WTC11 (cell line): ENCODE data around the gene TMEM63C. TPM values are rescaled to one million over a fixed set of nuclear protein-coding genes. Genes with fewer than 3 reads are reported as not detected.
A peak's percentile ranks its signal among the peaks of the same experiment; 100 is the strongest.

Experiments
- ATAC-seq: fragments of 200-7000 bp; cut with Tn5 transposase; 2 replicates; pipeline ENCODE4 v1.10.0; 2021; ENCODE audit warnings: mild to moderate bottlenecking, moderate library complexity
- CTCF ChIA-PET: fragments of 300-600 bp; sonication (Branson Sonifier 250); formaldehyde crosslinking; loops from one replicate; lab custom pipeline; 2021; ENCODE audit warnings: antibody characterized with exemption; lab: Charles Lee
- POLR2A ChIA-PET: fragments of 350-600 bp; sonication (Branson Sonifier 250); formaldehyde crosslinking; loops from one replicate; lab custom pipeline; 2021; ENCODE audit warnings: antibody characterized with exemption; lab: Charles Lee
- DNase-seq: peaks from one replicate; pipeline ENCODE4 v3.0.0; 2021; ENCODE audit warnings: low spot score
- H3K27ac Mint-ChIP-seq: 2 replicates; pipeline ENCODE4 v1.8.0; 2021; ENCODE audit warnings: mixed read lengths
- H3K27me3 Mint-ChIP-seq: 2 replicates; pipeline ENCODE4 v1.8.0; 2021; ENCODE audit warnings: low read depth, mild to moderate bottlenecking, moderate library complexity, mixed read lengths
- H3K36me3 Mint-ChIP-seq: 2 replicates; pipeline ENCODE4 v1.8.0; 2021; ENCODE audit warnings: mixed read lengths
- H3K4me1 Mint-ChIP-seq: 2 replicates; pipeline ENCODE4 v1.8.0; 2022; ENCODE audit warnings: mixed read lengths
- H3K4me3 Mint-ChIP-seq: 2 replicates; pipeline ENCODE4 v1.8.0; 2021; ENCODE audit warnings: mild to moderate bottlenecking, moderate library complexity, mixed read lengths
- H3K9me3 Mint-ChIP-seq: 2 replicates; pipeline ENCODE4 v1.8.0; 2021; ENCODE audit warnings: mixed read lengths
- ATF2 ChIP-seq: sonication (generic); formaldehyde crosslinking; IDR thresholded peaks from 2 replicates; pipeline ENCODE4 v1.8.1; 2022; ENCODE audit warnings: low read depth, missing genetic modification reagents, borderline replicate concordance
- CREM ChIP-seq: sonication (generic); formaldehyde crosslinking; IDR thresholded peaks from 2 replicates; pipeline ENCODE4 v1.8.1; 2022; ENCODE audit warnings: mild to moderate bottlenecking, missing genetic modification reagents, moderate library complexity
- ETV6 ChIP-seq: sonication (generic); formaldehyde crosslinking; IDR thresholded peaks from 2 replicates; pipeline ENCODE4 v1.8.1; 2022; ENCODE audit warnings: mild to moderate bottlenecking, missing genetic modification reagents
- GABPB1 ChIP-seq: sonication (generic); formaldehyde crosslinking; IDR thresholded peaks from 2 replicates; pipeline ENCODE4 v1.8.1; 2023; ENCODE audit warnings: mild to moderate bottlenecking, missing genetic modification reagents
- GTF2I ChIP-seq: fragments of 250-450 bp; sonication (Bioruptor Pico); conservative IDR thresholded peaks from 2 replicates; pipeline ENCODE4 v1.4.0; 2021; ENCODE audit warnings: mild to moderate bottlenecking
- HMGXB4 ChIP-seq: sonication (generic); formaldehyde crosslinking; IDR thresholded peaks from 2 replicates; pipeline ENCODE4 v1.8.1; 2023; ENCODE audit warnings: mild to moderate bottlenecking, moderate library complexity, missing genetic modification reagents
- KAT7 ChIP-seq: sonication (generic); formaldehyde crosslinking; IDR thresholded peaks from 2 replicates; pipeline ENCODE4 v1.8.1; 2023; ENCODE audit warnings: missing genetic modification reagents, mild to moderate bottlenecking, borderline replicate concordance
- RORB ChIP-seq: fragments of 250-450 bp; sonication (Bioruptor Pico); IDR thresholded peaks from 2 replicates; pipeline ENCODE4 v1.9.0; 2021; ENCODE audit warnings: mild to moderate bottlenecking
- SOX15 ChIP-seq: fragments of 250-450 bp; sonication (Bioruptor Pico); IDR thresholded peaks from 2 replicates; pipeline ENCODE4 v1.9.0; 2021; ENCODE audit warnings: mild to moderate bottlenecking
- TEAD1 ChIP-seq: sonication (generic); formaldehyde crosslinking; IDR thresholded peaks from 2 replicates; pipeline ENCODE4 v1.8.0; 2022; ENCODE audit warnings: mild to moderate bottlenecking, missing genetic modification reagents
- USF1 ChIP-seq: sonication (generic); formaldehyde crosslinking; IDR thresholded peaks from 2 replicates; pipeline ENCODE4 v1.8.0; 2022; ENCODE audit warnings: mild to moderate bottlenecking, missing genetic modification reagents
- USF2 ChIP-seq: sonication (generic); formaldehyde crosslinking; IDR thresholded peaks from 2 replicates; pipeline ENCODE4 v1.8.1; 2023; ENCODE audit warnings: mild to moderate bottlenecking, missing genetic modification reagents, moderate library complexity
- ZBTB21 ChIP-seq: sonication (generic); formaldehyde crosslinking; IDR thresholded peaks from 2 replicates; pipeline ENCODE4 v1.8.1; 2023; ENCODE audit warnings: mild to moderate bottlenecking, missing genetic modification reagents, borderline replicate concordance
- ZNF121 ChIP-seq: sonication (generic); formaldehyde crosslinking; IDR thresholded peaks from 2 replicates; pipeline ENCODE4 v1.8.0; 2023; ENCODE audit warnings: missing genetic modification reagents
- ZNF219 ChIP-seq: sonication (generic); formaldehyde crosslinking; IDR thresholded peaks from 2 replicates; pipeline ENCODE4 v1.8.0; 2023; ENCODE audit warnings: missing genetic modification reagents, mild to moderate bottlenecking, borderline replicate concordance
- ZNF396 ChIP-seq: fragments of 250-450 bp; sonication (Bioruptor Pico); IDR thresholded peaks from 2 replicates; pipeline ENCODE4 v1.8.0; 2021; ENCODE audit warnings: mild to moderate bottlenecking, moderate library complexity, borderline replicate concordance
- ZNF532 ChIP-seq: fragments of 250-450 bp; sonication (Bioruptor Pico); IDR thresholded peaks from 2 replicates; pipeline ENCODE4 v1.9.0; 2021; ENCODE audit warnings: mild to moderate bottlenecking, borderline replicate concordance
- total RNA-seq: library from RNA; stranded (reverse); gene quantifications from 3 replicates; pipeline ENCODE4 v1.2.3, GENCODE V29; 2021

Gene TMEM63C
- total RNA-seq, 1 experiment from 2014 or later, result 8.8 TPM

DNA sequence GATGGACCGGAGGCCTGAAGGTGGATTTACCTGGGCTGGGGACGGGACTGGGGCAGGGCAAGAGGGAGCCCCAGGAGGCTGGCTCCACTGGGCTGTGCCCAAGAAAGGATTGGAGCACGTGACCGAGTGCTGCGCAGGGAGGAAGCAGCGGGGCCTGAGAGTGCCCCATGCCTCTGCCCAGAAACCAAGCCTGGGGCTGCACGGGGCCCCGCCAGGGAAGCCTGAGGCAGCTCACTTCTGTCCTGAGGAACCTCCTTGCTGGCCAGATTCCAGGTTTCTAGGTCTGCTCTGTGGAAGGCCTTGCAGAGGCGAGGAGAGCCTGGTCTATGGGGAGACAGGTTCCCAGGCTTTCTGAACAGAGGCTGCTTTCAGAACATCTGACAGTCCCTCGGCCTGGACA, 79.0 kb downstream of the TMEM63C start:
- Mint-ChIP-seq H3K27me3 (no peaks in the 10 kb centered on the region; the same call in 1 of the 2 replicates), H3K9me3 (no peaks in the 10 kb centered on the region), H3K4me3 (no peak overlapping the region), H3K36me3 (no peaks in the 10 kb centered on the region), H3K27ac (no peak overlapping the region), H3K4me1 (0 out of 2 replicates have a peak, but pooled peaks cover 2% of the 10 kb centered on the region)
- ATAC-seq (peak; percentile 65), DNase-seq (no peak)
- TF ChIP-seq ZNF121 (CRISPR knock-in tag), result no peak
- no peak for TF ChIP-seq RORB (CRISPR knock-in tag)
- no peak for TF ChIP-seq GTF2I (CRISPR knock-in tag)
- peak; percentile 60 for TF ChIP-seq USF2 (CRISPR knock-in tag)
- TF ChIP-seq USF1 (CRISPR knock-in tag), result no peak
- ChIA-PET POLR2A (no interaction called here), CTCF (no interaction called here)

GRCh38 chr14:77264466-77265186, 83.0 kb downstream of the TMEM63C start:
- H3K27me3 Mint-ChIP-seq, result peaks cover 20% of the 10 kb centered on the region
- TF ChIP-seq CREM (no peak), USF2 (CRISPR knock-in tag) (no peak), SOX15 (CRISPR knock-in tag) (no peak), ZBTB21 (no peak), HMGXB4 (no peak), TEAD1 (no peak), ATF2 (no peak), ZNF396 (CRISPR knock-in tag) (no peak), ZNF219 (CRISPR knock-in tag) (no peak), GABPB1 (CRISPR knock-in tag) (no peak), ETV6 (no peak), KAT7 (CRISPR knock-in tag) (no peak), ZNF532 (no peak)
- CTCF ChIA-PET, result interaction anchor here (0.6 to 1.8 kb wide), 5 partner anchors 15 to 174 kb away, joined by 3 to 8 read pairs (median 5); no protein-coding TSS in a partner anchor
- no peaks in the 10 kb centered on the region for H3K36me3 Mint-ChIP-seq
- peaks cover 5% of the 10 kb centered on the region for H3K9me3 Mint-ChIP-seq
- DNase-seq (no peak), ATAC-seq (no peak)
- H3K4me3 Mint-ChIP-seq, result no peak overlapping the region
- H3K4me1 Mint-ChIP-seq, result no peaks in the 10 kb centered on the region
- POLR2A ChIA-PET, result no interaction called here
- no peak overlapping the region for H3K27ac Mint-ChIP-seq
